ENCODE data around the gene SORCS1.

SORCS1 gene

GRCh38 chr10:106557053-106557452 lies 607.5 kb downstream of the SORCS1 start:
- TF ChIP-seq CTCF (IDR thresholded peaks at IDR 0.05) (no peak), ZFX (IDR thresholded peaks at IDR 0.05; ENCODE audit: borderline replicate concordance) (no peak)
- no peak overlapping the region for H3K27ac ChIP-seq

GRCh38 chr10:106555599-106555998 lies 608.9 kb downstream of the SORCS1 start:
- TF ChIP-seq ZFX (IDR thresholded peaks at IDR 0.05; ENCODE audit: borderline replicate concordance) (no peak), CTCF (IDR thresholded peaks at IDR 0.05) (no peak)
- H3K27ac ChIP-seq = no peak overlapping the region

GRCh38 chr10:106551501-106552062 lies 612.9 kb downstream of the SORCS1 start:
- TF ChIP-seq CTCF (IDR thresholded peaks at IDR 0.05) = no peak
- no peak for TF ChIP-seq ZFX (IDR thresholded peaks at IDR 0.05; ENCODE audit: borderline replicate concordance)
- H3K27ac ChIP-seq = no peak overlapping the region

GRCh38 chr10:106548832-106549231 lies 615.7 kb downstream of the SORCS1 start:
- TF ChIP-seq ZFX (IDR thresholded peaks at IDR 0.05; ENCODE audit: borderline replicate concordance) = no peak
- no peak for TF ChIP-seq CTCF (IDR thresholded peaks at IDR 0.05)
- H3K27ac ChIP-seq = no peak overlapping the region

GRCh38 chr10:106547047-106547635 lies 617.4 kb downstream of the SORCS1 start:
- TF ChIP-seq CTCF (IDR thresholded peaks at IDR 0.05) = no peak
- TF ChIP-seq ZFX (IDR thresholded peaks at IDR 0.05; ENCODE audit: borderline replicate concordance) = no peak
- no peak overlapping the region for H3K27ac ChIP-seq

GRCh38 chr10:106542461-106542860 lies 622.0 kb downstream of the SORCS1 start:
- H3K27ac ChIP-seq = no peak overlapping the region
- TF ChIP-seq ZFX (IDR thresholded peaks at IDR 0.05; ENCODE audit: borderline replicate concordance) (no peak), CTCF (IDR thresholded peaks at IDR 0.05) (no peak)

GRCh38 chr10:106540645-106541044 lies 623.9 kb downstream of the SORCS1 start:
- H3K27ac ChIP-seq = no peak overlapping the region
- no peak for TF ChIP-seq CTCF (IDR thresholded peaks at IDR 0.05)
- TF ChIP-seq ZFX (IDR thresholded peaks at IDR 0.05; ENCODE audit: borderline replicate concordance) = no peak
